CD4-positive, alpha-beta T cell treated with Interleukin-6 at 100 ng/mL for 8 hours (primary cell): ENCODE data around the gene CLCA2.
A peak's percentile ranks its signal among the peaks of the same experiment; 100 is the strongest.

Experiments used
- DNase-seq: peaks from one replicate; pipeline ENCODE4 v3.0.0-alpha.2; 2020; ENCODE audit warnings: mixed read lengths, low spot score

Gene CLCA2, protein sequence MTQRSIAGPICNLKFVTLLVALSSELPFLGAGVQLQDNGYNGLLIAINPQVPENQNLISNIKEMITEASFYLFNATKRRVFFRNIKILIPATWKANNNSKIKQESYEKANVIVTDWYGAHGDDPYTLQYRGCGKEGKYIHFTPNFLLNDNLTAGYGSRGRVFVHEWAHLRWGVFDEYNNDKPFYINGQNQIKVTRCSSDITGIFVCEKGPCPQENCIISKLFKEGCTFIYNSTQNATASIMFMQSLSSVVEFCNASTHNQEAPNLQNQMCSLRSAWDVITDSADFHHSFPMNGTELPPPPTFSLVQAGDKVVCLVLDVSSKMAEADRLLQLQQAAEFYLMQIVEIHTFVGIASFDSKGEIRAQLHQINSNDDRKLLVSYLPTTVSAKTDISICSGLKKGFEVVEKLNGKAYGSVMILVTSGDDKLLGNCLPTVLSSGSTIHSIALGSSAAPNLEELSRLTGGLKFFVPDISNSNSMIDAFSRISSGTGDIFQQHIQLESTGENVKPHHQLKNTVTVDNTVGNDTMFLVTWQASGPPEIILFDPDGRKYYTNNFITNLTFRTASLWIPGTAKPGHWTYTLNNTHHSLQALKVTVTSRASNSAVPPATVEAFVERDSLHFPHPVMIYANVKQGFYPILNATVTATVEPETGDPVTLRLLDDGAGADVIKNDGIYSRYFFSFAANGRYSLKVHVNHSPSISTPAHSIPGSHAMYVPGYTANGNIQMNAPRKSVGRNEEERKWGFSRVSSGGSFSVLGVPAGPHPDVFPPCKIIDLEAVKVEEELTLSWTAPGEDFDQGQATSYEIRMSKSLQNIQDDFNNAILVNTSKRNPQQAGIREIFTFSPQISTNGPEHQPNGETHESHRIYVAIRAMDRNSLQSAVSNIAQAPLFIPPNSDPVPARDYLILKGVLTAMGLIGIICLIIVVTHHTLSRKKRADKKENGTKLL

DNA sequence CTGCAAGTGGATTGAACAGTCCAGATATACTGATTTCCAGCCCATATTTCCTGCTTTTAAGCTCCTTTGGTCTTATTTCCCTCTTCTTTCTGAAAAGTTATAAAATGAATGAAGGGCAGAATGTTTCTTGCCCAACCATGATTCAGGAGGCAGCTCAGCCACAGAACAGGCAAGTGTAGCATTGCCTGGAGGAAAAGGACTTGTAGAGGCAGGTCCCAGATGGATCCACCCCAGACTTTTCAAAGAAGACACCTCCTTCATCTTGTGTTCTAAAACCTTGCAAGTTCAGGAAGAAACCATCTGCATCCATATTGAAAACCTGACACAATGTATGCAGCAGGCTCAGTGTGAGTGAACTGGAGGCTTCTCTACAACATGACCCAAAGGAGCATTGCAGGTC is at the start of gene CLCA2:
TSS of gene CLCA2 (plus strand) at position 299 of the 400 bp plus-strand sequence. CDS start at position 376, 77 bp downstream.
- DNase-seq = no peak

DNA sequence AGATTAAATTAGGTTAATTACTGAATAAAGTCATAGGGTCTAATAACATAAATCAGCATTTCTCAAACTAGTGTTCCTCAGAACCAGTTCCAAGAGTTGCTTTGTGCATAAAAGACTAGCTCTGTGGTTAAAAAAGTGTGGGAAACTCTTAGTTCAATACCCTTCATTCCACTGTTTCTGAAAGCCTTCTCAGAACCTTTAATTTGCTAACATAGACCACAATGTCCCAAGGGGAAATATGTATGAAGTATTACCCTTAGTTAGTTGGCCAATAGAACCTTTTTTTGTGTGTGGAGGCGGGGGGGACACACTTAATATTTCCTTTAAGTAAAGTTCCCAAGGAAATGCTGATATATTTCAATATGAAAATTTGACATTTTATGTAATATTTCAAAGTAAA is 48.3 kb upstream of the CLCA2 start:
- DNase-seq = no peak

DNA sequence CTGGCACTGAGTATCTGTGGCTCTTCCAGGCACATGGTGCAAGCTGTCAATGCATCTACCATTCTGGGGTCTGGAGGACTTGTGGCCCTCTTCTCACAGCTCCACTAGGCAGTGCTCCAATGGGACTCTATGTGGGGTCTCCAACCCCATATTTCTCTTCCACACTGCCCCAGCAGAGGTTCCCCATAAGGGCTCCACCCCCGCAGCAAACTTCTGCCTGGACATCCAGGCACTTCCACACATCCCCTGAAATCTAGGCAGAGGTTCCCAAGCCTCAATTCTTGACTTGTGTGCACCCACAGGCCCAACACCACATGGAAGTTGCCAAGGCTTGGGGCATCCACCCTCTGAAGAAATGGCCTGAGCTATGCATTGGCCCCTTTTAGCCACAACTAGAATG is 46.6 kb upstream of the CLCA2 start:
- DNase-seq = no peak

DNA sequence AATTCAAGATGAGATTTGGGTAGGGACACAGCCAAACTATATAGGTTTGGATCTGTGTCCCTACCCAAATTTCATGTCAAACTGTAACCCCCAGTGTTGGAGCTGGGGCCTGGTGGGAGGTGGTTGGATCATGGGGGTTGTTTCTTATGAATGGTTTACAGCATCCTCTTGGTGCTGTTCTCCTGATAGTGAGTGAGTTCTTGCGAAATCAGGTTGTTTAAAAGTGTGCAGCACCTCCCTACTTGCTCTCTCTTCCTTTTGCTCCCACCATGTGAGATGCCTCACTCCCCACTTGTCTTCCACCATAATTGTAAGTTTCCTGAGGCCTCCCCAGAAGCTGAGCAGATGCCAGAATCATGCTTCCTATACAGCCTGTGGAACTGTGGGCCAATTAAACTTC is 45.2 kb upstream of the CLCA2 start:
- no peak for DNase-seq

DNA sequence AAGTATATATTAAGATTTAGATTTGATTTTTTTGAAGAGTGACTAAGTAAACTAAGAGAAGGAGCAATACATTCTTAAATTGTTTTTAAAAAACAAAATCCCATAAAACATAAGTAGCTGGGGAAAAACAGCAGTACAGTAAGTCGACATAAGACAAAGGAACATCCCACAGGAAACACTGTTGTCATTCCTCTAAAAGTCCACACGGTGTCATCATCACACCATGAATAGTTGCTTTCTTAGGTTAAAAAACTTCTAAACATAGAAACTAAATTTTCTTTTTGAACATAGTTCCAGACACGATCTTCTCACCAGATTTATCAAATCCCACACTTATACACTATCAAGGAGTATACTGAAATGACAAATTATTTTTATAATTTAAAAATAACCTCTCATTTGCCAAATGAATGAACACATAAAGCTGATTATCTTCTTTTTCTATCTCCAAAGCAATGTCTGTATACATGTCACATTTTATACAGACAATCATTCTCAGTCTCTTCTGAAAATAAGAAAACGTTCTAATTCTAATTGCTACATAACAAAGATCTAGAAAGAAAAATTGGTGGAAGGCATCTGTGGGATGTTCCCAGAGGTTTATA is 43.6 kb upstream of the CLCA2 start:
- peak; percentile 41 for DNase-seq

DNA sequence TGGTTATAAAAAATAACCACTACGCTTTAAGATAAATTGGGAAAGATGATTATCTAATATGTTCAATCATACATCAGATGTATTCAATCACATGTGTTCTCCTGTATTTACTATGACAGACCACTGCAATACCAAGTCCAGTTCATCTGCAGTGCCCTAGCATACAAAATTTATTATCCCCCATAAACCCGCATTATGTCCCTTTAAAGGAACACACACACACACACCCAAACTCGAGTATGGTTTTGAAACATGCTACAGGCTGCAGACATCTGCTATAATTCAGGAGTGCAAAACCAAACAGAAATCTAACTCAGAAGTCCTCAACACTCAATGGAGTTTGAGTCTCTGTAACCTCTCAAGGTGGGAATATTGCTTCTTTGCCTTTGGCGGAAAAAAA is 42.7 kb upstream of the CLCA2 start:
- DNase-seq = no peak

DNA sequence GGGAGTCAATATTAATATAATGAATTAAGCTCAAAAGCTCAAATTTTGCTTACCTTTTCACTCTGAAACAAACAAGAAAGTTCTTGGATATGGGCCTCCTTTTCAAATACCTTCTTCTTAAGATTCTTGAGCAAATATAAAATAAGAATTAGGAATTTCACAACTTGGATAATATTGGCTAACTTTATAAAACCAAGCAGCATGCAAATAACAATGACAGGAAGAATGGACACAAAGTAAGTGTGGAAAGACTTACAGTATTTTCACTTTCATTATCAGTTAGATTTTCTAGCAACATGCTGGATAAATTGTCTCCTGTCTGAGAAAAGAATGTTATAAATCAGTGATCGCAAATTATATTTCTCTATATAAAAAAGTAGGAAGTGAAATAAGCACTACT is 41.1 kb upstream of the CLCA2 start:
- no peak for DNase-seq

DNA sequence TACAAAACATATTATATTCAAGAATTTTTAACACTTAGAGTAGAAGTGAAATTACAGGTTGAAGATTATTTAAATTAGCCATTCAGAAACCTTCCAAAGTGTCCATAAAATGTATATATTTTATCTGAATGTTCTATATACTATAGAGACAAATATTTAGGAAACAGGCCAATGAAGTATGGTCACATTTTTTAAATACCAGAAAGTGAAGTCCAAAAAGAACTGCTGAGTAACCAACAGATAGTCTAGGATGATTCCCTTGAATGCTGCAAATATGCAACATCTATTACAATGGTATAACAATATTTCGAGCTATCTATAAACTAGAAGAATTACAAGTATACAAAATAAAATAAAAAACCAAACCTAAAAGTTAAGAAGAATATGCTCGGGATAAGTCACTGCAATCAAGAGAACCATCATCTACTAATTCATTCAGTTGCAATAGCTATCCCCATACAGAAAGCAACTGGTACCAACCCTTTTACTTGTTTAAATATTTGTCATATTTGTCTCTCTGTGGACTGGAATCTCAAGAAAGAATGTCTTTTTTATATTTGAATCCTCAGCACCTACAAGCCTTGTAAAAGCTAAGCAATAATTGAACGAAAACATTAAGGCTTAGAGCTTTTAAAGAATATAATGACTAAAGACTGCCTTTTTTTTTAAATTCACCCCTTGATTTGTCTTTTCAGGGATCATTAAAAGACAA is 35.9 kb upstream of the CLCA2 start:
- DNase-seq = no peak

DNA sequence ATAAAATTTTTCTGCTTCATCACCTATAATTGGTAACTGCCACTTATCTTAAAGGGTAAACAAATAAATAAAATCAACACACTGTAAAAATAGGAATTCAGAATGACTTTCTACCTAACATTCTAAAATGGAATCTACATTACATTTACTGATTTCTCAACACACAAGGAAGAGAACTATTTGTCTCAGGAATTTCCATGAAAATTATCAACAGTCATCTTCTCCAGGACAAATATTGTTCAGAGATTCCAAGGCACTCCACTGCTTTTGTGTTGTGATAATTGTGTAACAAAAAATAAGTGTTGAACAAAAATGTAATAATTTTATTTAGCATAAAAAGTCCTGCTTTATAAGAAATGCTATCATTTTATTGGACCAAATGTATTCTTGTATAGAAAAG is 35.2 kb upstream of the CLCA2 start:
- DNase-seq = no peak

DNA sequence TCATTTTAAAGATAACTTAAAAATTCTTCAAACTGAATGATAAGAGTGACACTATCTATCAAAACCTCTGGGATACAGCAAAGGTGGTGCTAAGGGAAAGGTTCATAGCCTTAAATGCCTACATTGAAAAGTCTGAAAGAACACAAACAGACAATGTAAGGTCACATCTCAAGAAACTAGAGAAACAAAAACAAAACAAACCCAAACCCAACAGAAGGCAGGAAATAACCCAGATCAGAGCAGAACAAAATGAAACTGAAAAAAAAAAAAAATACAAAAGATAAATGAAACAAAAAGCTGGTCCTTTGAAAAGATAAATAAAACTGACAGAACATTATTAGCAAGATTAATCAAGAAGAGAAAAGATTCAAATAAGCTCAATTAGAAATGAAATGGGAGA is 34.7 kb upstream of the CLCA2 start:
- peak; percentile 12 for DNase-seq

DNA sequence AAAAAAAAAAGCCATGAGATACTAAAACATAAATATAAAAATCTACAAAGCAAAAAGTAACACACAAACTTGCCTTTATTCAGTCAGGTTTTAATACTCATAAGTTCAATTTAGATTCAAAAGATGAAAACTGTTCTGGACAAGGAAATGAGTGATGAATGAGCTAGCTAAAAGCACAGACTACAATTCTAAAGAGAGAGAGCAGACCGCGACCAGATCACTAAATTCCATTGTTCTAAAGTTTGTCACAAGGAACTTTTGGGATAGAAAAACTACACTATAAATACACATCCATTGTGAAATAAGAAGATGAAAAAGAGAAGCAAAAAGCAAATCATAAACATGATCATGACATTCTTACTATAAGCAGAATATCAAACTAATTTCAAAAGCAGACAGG is 29.6 kb upstream of the CLCA2 start:
- DNase-seq = no peak

DNA sequence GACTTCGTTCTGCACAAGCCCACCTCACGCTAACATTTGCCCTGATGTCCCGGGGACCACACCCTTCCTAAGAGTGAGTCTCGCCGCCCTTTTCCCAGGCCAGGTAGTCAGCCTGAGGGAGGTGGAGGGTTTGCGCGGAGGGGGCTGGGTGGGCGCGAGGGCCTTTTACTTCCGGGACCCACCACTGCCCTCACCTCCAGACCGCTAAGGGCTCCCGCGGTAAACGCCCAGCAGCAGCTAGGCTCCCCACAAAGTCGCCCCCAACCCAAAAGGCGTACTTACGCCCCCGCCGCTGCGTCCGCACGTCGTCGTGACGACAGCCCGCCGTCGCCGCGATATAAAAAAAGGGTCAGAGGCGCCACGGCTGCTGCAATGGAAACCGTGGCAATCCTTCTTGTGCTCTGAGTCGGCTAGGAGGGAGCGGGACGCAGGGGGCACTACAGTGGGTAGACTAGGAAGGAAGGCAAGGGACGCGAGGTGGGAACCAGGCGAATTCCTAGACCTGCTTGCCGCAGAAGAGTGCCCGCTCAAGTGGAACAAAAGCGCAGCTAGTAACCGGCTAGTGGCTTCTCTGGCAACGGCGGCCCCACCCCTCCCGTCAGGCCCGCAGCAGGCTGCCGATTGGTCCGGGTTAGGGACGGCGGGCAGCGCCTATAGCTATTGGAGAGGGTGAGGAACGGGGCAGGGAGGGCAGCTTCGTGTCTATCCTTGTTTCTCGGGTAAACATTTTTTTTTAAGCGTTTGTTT is 28.0 kb upstream of the CLCA2 start, which contains the start of gene ODF2L:
TSS of gene ODF2L (minus strand) at position 573 of the 747 bp plus-strand sequence. CDS start 9,296 bp downstream, outside the sequence.
- peak; percentile 87 for DNase-seq

DNA sequence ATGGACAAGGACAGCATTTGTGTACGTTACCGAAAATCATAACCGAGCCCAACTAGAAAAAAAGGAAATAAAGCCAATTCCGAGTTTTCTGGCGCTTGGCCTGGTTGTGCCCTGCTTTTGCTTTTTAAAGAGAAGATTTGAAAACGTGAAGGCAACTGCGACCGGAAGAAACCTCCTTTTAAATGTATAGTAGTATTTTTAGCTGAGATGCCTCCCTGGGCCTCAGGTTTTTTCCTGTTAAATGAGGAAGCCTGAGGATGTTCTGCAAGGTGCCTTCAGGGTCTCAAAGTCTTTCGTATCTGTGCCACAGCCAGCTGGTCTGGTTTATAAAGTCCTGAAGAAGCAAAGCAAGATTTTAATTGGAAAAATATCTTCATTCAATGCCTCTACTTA is 27.5 kb upstream of the CLCA2 start:
- DNase-seq = peak; percentile 37

DNA sequence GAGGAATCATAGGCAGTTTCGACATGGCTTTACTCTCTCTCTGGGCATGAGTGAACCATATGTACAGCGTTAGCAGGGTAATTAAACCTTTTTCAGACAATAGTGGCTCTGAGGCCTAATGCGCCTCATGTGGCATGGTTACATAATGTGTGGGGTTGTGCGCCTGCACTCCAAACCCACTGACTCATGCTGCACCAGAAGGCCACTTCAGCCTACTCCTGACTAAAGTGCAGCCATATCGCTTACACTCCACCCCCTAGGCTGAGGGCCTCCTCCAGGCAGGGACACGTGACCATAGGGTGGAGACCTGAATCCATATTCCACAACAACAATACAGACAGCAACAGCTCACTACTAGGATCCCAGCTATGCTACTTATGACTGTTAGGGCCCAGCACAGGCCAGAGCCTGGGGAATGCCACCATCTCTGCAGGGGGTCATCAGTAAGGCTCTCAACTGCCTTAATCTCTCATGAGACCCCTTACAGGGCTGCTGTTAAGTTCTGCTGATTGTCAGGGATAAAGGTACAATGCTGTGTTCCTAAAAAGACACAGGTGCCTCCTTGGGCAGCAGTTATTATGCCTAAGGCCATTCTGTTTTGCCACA is 14.5 kb upstream of the CLCA2 start:
- DNase-seq = no peak

DNA sequence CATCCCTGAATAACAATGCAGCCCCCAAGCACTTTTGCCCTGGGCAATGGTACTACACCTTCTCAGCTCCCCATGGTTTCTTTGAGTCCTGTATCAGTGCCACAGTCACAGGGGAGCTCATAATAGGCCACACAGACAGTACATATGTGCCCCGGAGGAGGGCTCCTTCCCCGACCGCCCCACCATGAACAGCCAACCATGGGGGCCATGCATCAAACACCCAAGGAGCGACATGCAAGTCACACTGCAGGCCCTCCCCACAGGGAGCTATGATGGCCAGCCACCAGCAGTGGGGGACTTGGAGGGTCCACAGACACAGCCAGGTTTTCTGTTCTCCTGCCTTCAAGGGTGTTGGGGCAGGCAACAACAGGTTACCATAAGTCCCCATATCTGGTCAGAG is 13.1 kb upstream of the CLCA2 start:
- no peak for DNase-seq

DNA sequence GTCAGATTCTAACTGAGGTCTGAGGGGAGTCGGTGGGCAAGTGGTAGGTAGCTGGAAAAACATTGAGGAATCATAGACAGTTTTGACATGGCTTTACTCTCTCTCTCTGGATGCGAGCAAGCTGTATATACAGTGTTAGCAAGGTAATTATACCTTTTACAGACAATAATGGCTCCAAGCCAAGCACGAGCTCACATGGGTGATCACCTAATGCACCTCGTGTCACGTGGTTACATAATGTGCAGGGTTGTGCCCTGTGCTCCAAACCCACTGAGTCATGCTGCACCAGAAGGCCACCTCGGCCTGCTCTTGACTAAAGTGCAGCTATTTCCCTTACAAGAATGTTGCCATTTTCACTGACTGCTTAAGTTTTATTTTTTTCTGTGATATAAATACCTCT is 7.6 kb upstream of the CLCA2 start:
- DNase-seq = no peak

DNA sequence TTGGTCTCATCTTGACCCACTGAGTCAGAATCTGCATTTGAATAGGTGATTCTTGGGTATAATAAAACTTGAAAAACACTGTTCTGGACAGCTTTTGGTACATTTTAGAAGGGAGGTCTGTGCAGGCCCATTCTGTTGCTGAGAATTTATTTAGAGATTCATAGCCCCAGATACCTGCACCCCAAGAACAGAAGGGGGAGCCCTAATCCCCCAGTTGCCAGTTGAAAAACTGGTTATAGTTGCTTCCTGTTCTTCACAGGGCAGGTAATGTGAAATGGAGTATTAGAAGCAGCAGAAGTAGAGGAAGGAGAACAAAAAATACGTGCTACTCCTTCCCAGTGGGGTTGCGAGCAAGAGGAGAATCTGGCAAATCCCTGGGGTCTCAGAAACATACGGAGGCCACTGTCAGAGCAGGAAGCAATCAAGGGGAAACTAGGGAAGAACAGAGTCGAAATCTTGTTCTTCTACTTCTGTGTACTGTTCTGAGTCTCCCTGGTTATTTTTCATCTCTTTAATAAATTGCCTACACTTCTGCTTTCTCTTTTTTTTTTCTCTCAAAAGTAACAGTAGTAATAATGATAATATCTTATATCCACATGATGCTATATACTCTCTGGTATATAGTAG is 4.6 kb upstream of the CLCA2 start:
- DNase-seq = peak; percentile 56

DNA sequence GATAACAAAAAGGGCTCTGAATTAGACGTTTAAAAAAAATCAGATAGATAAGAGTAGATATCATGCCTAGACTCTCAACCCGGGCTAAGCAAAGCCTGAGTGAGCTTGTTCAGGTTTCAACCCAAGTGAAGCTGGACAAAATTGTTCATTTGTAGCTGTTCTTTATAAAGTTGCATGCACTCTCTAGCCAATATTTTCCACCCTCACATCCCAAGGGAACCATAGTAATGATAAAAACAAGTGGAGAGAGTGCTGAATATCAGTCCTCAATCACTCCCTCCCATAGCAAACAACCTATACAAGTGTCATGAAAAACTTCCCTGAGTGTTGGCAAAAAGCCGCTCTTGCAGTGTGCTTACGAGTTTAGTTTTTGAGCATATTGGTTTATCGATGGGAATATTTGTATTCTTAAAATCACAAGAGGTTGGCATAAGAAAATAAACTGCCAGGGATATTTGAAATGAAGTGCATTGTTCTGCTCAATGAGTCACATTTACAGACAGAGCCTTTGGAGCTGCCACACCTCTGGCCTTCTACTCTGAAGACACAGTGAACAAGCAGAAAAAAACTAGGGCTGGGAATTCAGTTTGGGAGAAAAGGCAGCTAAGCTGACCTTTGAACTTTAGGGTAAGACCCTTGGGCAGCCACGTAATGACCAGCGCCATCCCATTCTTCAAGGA is 2.2 kb upstream of the CLCA2 start:
- DNase-seq = no peak

DNA sequence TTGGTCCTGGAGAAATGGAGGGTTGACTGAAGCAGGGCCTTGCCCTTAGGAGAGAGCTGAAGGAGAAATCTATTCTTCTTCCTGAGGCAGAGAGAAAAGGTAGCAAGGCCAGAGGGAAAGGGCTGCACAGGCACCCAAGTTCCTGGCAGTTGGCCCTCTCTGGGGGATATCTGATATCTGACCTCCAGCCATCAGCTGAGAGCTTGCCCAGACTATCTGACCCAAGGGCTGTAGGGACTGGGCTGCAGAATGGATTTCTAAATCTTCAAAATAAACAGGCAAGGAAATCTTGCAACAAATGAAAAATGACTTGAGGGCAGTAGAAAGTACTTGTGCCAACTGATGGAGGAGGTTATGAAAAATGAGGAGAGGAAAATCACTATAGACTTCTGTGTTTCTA is 498 bp upstream of the CLCA2 start:
- DNase-seq = no peak
